ENCODE data around the gene DNM1. TPM values are rescaled to one million over a fixed set of nuclear protein-coding genes. Genes with fewer than 3 reads are reported as not detected.

Gene DNM1
- total and polyA plus RNA-seq, 4 donors, result 44.6 to 410 (median 223) TPM

- WGBS (ENCODE audit: insufficient coverage), result 65% methylated on average over 1 of the region's 2 CpGs
These were observed 8.8 kb downstream of the DNM1 start for GRCh38 chr9:128211981-128212281.

GRCh38 chr9:128213746-128214497, 10.7 kb downstream of the DNM1 start:
- 80% methylated on average over 10 of the region's 12 CpGs for WGBS (ENCODE audit: insufficient coverage)
- H3K27ac ChIP-seq (ENCODE audit: low read depth, low read length), result no peak overlapping the region
- H3K36me3 ChIP-seq (ENCODE audit: control insufficient read depth, insufficient read depth, low read length), result peaks cover 35% of the 10 kb centered on the region
- no peak overlapping the region for H3K4me3 ChIP-seq (ENCODE audit: low read depth, low read length)
- no peak for DNase-seq (ENCODE audit: low read depth in 4 of 6, low spot score in 6 of 6)
- H3K27me3 ChIP-seq (ENCODE audit: control insufficient read depth, insufficient read depth, low read length), result no peaks in the 10 kb centered on the region
- H3K4me1 ChIP-seq (ENCODE audit: control insufficient read depth, insufficient read depth, low read length), result peaks cover 48% of the 10 kb centered on the region
- no peaks in the 10 kb centered on the region for H3K9me3 ChIP-seq (ENCODE audit: control insufficient read depth, insufficient read depth, low read length)

More at GRCh38 chr9:128211981-128212281, 8.8 kb downstream of the DNM1 start:
- peaks cover 30% of the 10 kb centered on the region for H3K4me1 ChIP-seq (ENCODE audit: control insufficient read depth, insufficient read depth, low read length)
- no peaks in the 10 kb centered on the region for H3K27me3 ChIP-seq (ENCODE audit: control insufficient read depth, insufficient read depth, low read length)
- H3K36me3 ChIP-seq (ENCODE audit: control insufficient read depth, insufficient read depth, low read length), result peaks cover 37% of the 10 kb centered on the region
- no peak overlapping the region for H3K27ac ChIP-seq (ENCODE audit: low read depth, low read length)
- H3K9me3 ChIP-seq (ENCODE audit: control insufficient read depth, insufficient read depth, low read length), result no peaks in the 10 kb centered on the region
- DNase-seq (ENCODE audit: low read depth in 4 of 6, low spot score in 6 of 6), result no peak
- H3K4me3 ChIP-seq (ENCODE audit: low read depth, low read length), result no peak overlapping the region

- no peak overlapping the region for H3K27ac ChIP-seq (ENCODE audit: low read depth, low read length)
- H3K36me3 ChIP-seq (ENCODE audit: control insufficient read depth, insufficient read depth, low read length), result peaks cover 34% of the 10 kb centered on the region
- no peak overlapping the region for H3K4me3 ChIP-seq (ENCODE audit: low read depth, low read length)
- H3K4me1 ChIP-seq (ENCODE audit: control insufficient read depth, insufficient read depth, low read length), result peaks cover 51% of the 10 kb centered on the region
- WGBS (ENCODE audit: insufficient coverage), result 70% methylated on average over 20 of the region's 21 CpGs
- no peaks in the 10 kb centered on the region for H3K9me3 ChIP-seq (ENCODE audit: control insufficient read depth, insufficient read depth, low read length)
- DNase-seq (ENCODE audit: low read depth in 4 of 6, low spot score in 6 of 6), result no peak
- H3K27me3 ChIP-seq (ENCODE audit: control insufficient read depth, insufficient read depth, low read length), result no peaks in the 10 kb centered on the region
These were observed 11.7 kb downstream of the DNM1 start for GRCh38 chr9:128214571-128215490.

GRCh38 chr9:128215491-128216409, 12.6 kb downstream of the DNM1 start:
- Histone ChIP-seq H3K36me3 (ENCODE audit: control insufficient read depth, insufficient read depth, low read length) (peaks cover 40% of the 10 kb centered on the region), H3K27ac (ENCODE audit: low read depth, low read length) (no peak overlapping the region), H3K4me3 (ENCODE audit: low read depth, low read length) (no peak overlapping the region), H3K4me1 (ENCODE audit: control insufficient read depth, insufficient read depth, low read length) (peaks cover 51% of the 10 kb centered on the region), H3K9me3 (ENCODE audit: control insufficient read depth, insufficient read depth, low read length) (no peaks in the 10 kb centered on the region), H3K27me3 (ENCODE audit: control insufficient read depth, insufficient read depth, low read length) (no peaks in the 10 kb centered on the region)
- WGBS (ENCODE audit: insufficient coverage), result 50% methylated on average over 2 of the region's 10 CpGs
- DNase-seq (ENCODE audit: low read depth in 4 of 6, low spot score in 6 of 6), result peak in 2 of 6 donors; percentile 34 to 35

GRCh38 chr9:128216781-128217553, 13.8 kb downstream of the DNM1 start:
- peak overlapping the region; percentile 7 for H3K27ac ChIP-seq (ENCODE audit: low read depth, low read length)
- DNase-seq (ENCODE audit: low read depth in 4 of 6, low spot score in 6 of 6), result no peak
- H3K4me3 ChIP-seq (ENCODE audit: low read depth, low read length), result no peak overlapping the region

GRCh38 chr9:128218172-128218517, 15.0 kb downstream of the DNM1 start:
- H3K27me3 ChIP-seq (ENCODE audit: control insufficient read depth, insufficient read depth, low read length), result no peaks in the 10 kb centered on the region
- H3K36me3 ChIP-seq (ENCODE audit: control insufficient read depth, insufficient read depth, low read length), result peaks cover 55% of the 10 kb centered on the region
- DNase-seq (ENCODE audit: low read depth in 4 of 6, low spot score in 6 of 6), result no peak
- peaks cover 46% of the 10 kb centered on the region for H3K4me1 ChIP-seq (ENCODE audit: control insufficient read depth, insufficient read depth, low read length)
- WGBS (ENCODE audit: insufficient coverage), result 65% methylated on average over 9 of the region's 11 CpGs
- H3K27ac ChIP-seq (ENCODE audit: low read depth, low read length), result no peak overlapping the region
- H3K9me3 ChIP-seq (ENCODE audit: control insufficient read depth, insufficient read depth, low read length), result no peaks in the 10 kb centered on the region
- H3K4me3 ChIP-seq (ENCODE audit: low read depth, low read length), result peak overlapping the region; percentile 26

More at GRCh38 chr9:128216781-128217553, 13.8 kb downstream of the DNM1 start:
- WGBS (ENCODE audit: insufficient coverage), result 87% methylated on average over 14 of the region's 16 CpGs
- no peaks in the 10 kb centered on the region for H3K9me3 ChIP-seq (ENCODE audit: control insufficient read depth, insufficient read depth, low read length)
- peaks cover 46% of the 10 kb centered on the region for H3K4me1 ChIP-seq (ENCODE audit: control insufficient read depth, insufficient read depth, low read length)
- H3K27me3 ChIP-seq (ENCODE audit: control insufficient read depth, insufficient read depth, low read length), result no peaks in the 10 kb centered on the region
- H3K36me3 ChIP-seq (ENCODE audit: control insufficient read depth, insufficient read depth, low read length), result peaks cover 49% of the 10 kb centered on the region

GRCh38 chr9:128218518-128219389, 15.6 kb downstream of the DNM1 start:
- no peaks in the 10 kb centered on the region for H3K27me3 ChIP-seq (ENCODE audit: control insufficient read depth, insufficient read depth, low read length)
- peaks cover 46% of the 10 kb centered on the region for H3K4me1 ChIP-seq (ENCODE audit: control insufficient read depth, insufficient read depth, low read length)
- peak overlapping the region; percentile 26 for H3K4me3 ChIP-seq (ENCODE audit: low read depth, low read length)
- H3K9me3 ChIP-seq (ENCODE audit: control insufficient read depth, insufficient read depth, low read length), result no peaks in the 10 kb centered on the region
- DNase-seq (ENCODE audit: low read depth in 4 of 6, low spot score in 6 of 6), result peak in 4 of 6 donors; percentile 50 to 97 (median 76)
- peaks cover 60% of the 10 kb centered on the region for H3K36me3 ChIP-seq (ENCODE audit: control insufficient read depth, insufficient read depth, low read length)
- H3K27ac ChIP-seq (ENCODE audit: low read depth, low read length), result no peak overlapping the region
- WGBS (ENCODE audit: insufficient coverage), result 18% methylated on average over 47 of the region's 47 CpGs

GRCh38 chr9:128219831-128220230, 16.7 kb downstream of the DNM1 start:
- no peak overlapping the region for H3K27ac ChIP-seq (ENCODE audit: low read depth, low read length)
- H3K9me3 ChIP-seq (ENCODE audit: control insufficient read depth, insufficient read depth, low read length), result no peaks in the 10 kb centered on the region
- DNase-seq (ENCODE audit: low read depth in 4 of 6, low spot score in 6 of 6), result no peak
- WGBS (ENCODE audit: insufficient coverage), result 95% methylated on average over 8 of the region's 9 CpGs
- H3K4me3 ChIP-seq (ENCODE audit: low read depth, low read length), result no peak overlapping the region
- H3K4me1 ChIP-seq (ENCODE audit: control insufficient read depth, insufficient read depth, low read length), result peaks cover 38% of the 10 kb centered on the region
- H3K36me3 ChIP-seq (ENCODE audit: control insufficient read depth, insufficient read depth, low read length), result peaks cover 64% of the 10 kb centered on the region
- no peaks in the 10 kb centered on the region for H3K27me3 ChIP-seq (ENCODE audit: control insufficient read depth, insufficient read depth, low read length)
